Measurements from ENCODE around the gene CIROP.

The CIROP gene

DNA sequence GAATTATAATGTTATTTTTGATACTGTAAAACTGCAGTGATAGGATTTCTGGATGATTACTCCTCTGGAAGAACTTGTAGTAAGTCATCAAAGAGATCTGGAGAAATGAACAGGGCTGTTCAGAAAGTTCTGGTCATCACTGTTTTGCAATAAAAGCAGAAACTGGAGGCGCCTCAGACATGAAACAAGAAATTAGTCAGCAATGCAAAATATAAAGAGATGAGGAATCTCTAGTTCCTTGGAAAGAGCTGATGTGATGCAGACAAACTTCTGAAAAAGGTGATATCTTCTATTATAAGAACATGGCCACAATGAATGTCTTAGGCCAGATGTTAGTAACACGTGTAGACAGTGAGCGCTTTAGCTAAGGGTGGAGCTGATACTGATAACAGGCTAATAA lies 19.3 kb downstream of the CIROP start:
- DNase-seq (ENCODE audit: low spot score in 2 of 2) (no peak), ATAC-seq (ENCODE audit: low read depth) (no peak)
- H3K9me3 Mint-ChIP-seq: no peaks in the 10 kb centered on the region
- no peak overlapping the region for H3K27ac Mint-ChIP-seq
- H3K36me3 Mint-ChIP-seq: peaks cover 33% of the 10 kb centered on the region
- peaks cover 10% of the 10 kb centered on the region for H3K4me1 Mint-ChIP-seq
- no peaks in the 10 kb centered on the region for H3K27me3 Mint-ChIP-seq
- no peak overlapping the region for H3K4me3 Mint-ChIP-seq

DNA sequence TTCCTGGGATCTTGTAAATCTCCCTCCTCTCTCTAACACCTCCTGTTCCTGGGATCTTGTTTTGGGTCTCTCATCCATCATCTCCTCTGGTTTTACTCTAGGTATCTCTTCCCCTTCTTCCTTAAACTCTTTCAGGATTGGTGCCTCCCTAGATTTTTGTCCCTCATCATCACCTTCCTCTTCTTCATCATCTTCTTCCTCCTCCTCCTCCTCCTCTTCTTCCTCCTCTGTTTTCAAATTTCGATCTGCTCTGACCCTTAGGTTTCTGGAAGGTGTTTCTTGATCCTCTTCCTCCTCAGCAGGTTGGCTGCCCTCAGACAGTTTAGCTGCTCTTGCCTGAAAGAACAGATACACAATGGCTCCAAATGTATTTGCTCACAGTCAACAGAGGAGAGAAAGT lies 24.3 kb downstream of the CIROP start:
- no peaks in the 10 kb centered on the region for H3K9me3 Mint-ChIP-seq
- H3K36me3 Mint-ChIP-seq: peaks cover 25% of the 10 kb centered on the region
- DNase-seq (ENCODE audit: low spot score in 2 of 2) (no peak), ATAC-seq (ENCODE audit: low read depth) (no peak)
- H3K27ac Mint-ChIP-seq: peak overlapping the region; percentile 26
- H3K27me3 Mint-ChIP-seq: no peaks in the 10 kb centered on the region
- H3K4me3 Mint-ChIP-seq: no peak overlapping the region
- H3K4me1 Mint-ChIP-seq: peaks cover 3% of the 10 kb centered on the region

GRCh38 chr14:23079716-23080115 lies 25.1 kb downstream of the CIROP start:
- Mint-ChIP-seq H3K9me3 (no peaks in the 10 kb centered on the region), H3K4me1 (peaks cover 3% of the 10 kb centered on the region), H3K27me3 (no peaks in the 10 kb centered on the region), H3K4me3 (no peak overlapping the region), H3K36me3 (peaks cover 25% of the 10 kb centered on the region), H3K27ac (peak overlapping the region; percentile 26)
- DNase-seq (ENCODE audit: low spot score in 2 of 2): no peak
- no peak for ATAC-seq (ENCODE audit: low read depth)

- no peaks in the 10 kb centered on the region for H3K27me3 Mint-ChIP-seq
- ATAC-seq (ENCODE audit: low read depth) (no peak), DNase-seq (ENCODE audit: low spot score in 2 of 2) (no peak)
- no peak overlapping the region for H3K27ac Mint-ChIP-seq
- no peaks in the 10 kb centered on the region for H3K9me3 Mint-ChIP-seq
- peaks cover 28% of the 10 kb centered on the region for H3K36me3 Mint-ChIP-seq
- H3K4me1 Mint-ChIP-seq: peaks cover 3% of the 10 kb centered on the region
- no peak overlapping the region for H3K4me3 Mint-ChIP-seq
These were observed 26.1 kb downstream of the CIROP start for GRCh38 chr14:23078692-23079116.

DNA sequence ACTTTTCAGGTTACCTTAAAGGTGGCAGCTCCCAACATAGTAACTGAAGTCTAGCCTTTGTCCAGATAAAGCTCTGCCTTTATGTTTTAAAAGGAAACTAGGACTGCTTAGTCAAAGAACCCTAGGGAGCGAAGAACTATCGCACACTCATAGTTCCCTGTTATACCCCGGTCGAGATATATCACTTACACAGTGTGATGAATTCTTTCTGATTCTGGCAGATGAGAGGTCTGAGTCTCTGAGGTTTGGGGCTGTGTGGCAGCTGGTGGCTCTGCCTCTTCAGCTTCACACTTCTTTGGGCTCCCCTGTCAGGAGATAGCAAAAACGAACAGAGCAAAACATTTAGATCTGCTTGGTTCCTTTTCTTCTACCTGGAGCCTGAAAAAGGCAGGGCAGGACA lies 26.8 kb downstream of the CIROP start:
- H3K4me1 Mint-ChIP-seq: peaks cover 3% of the 10 kb centered on the region
- no peaks in the 10 kb centered on the region for H3K9me3 Mint-ChIP-seq
- no peaks in the 10 kb centered on the region for H3K27me3 Mint-ChIP-seq
- no peak overlapping the region for H3K4me3 Mint-ChIP-seq
- peaks cover 28% of the 10 kb centered on the region for H3K36me3 Mint-ChIP-seq
- no peak for ATAC-seq (ENCODE audit: low read depth)
- DNase-seq (ENCODE audit: low spot score in 2 of 2): no peak
- H3K27ac Mint-ChIP-seq: no peak overlapping the region

DNA sequence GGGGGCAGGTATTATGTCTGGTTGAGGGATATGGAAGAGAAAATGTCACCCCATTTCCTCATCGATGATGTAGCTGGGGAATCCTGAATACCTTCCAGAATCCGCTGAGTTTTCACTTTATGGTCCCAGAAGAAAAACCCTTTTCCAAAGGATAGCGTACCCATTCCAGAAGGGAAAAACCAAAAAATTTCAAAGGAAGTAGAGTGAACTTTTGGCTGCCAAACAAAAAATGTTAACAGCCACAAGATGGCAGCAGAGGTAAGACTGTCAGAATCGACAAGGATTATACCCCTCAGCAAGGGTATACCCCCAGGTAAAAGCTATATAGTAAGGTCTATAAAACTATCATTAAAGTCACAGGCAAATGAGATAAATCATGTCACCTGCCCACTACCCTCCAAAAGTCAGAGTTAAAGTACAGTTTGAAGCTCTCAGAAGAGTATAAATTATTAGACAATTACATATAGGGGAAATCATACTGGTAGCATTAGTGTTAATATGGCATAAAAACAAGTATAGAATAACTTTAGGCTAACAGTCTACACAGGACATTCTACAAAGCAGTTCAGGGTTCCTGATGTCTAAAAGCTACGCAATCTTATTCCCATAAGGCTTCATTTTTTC lies 27.9 kb downstream of the CIROP start:
- DNase-seq (ENCODE audit: low spot score in 2 of 2): peak in 1 of 2 donors; percentile 42
- peaks cover 28% of the 10 kb centered on the region for H3K36me3 Mint-ChIP-seq
- no peaks in the 10 kb centered on the region for H3K9me3 Mint-ChIP-seq
- H3K27ac Mint-ChIP-seq: peak overlapping the region; percentile 28
- no peak overlapping the region for H3K4me3 Mint-ChIP-seq
- H3K4me1 Mint-ChIP-seq: peaks cover 5% of the 10 kb centered on the region
- peak; percentile 57 for ATAC-seq (ENCODE audit: low read depth)
- no peaks in the 10 kb centered on the region for H3K27me3 Mint-ChIP-seq

DNA sequence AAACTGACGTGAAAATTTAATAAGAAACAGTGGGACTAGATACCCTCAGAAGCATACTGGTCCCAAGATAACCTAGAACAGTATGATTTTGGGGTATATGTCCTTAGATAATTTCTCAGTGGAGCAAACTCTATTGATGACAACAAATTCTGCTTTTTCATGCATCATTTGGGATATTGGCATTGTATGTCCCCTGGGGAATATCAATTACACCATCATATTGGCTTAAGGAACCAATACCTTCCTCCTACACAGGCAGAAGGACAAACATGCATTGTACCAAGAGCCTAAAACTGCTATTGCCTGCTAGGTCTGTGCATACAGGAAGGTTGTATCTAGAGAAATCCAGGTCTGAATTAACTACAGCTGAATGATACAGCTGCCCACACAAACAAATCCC lies 29.9 kb downstream of the CIROP start:
- H3K36me3 Mint-ChIP-seq: peaks cover 15% of the 10 kb centered on the region
- ATAC-seq (ENCODE audit: low read depth): no peak
- no peak overlapping the region for H3K4me3 Mint-ChIP-seq
- H3K9me3 Mint-ChIP-seq: no peaks in the 10 kb centered on the region
- peaks cover 17% of the 10 kb centered on the region for H3K4me1 Mint-ChIP-seq
- H3K27ac Mint-ChIP-seq: no peak overlapping the region
- no peaks in the 10 kb centered on the region for H3K27me3 Mint-ChIP-seq
- DNase-seq (ENCODE audit: low spot score in 2 of 2): no peak

- H3K27ac Mint-ChIP-seq: peak overlapping the region; percentile 60
- peaks cover 11% of the 10 kb centered on the region for H3K36me3 Mint-ChIP-seq
- no peak for ATAC-seq (ENCODE audit: low read depth)
- H3K4me1 Mint-ChIP-seq: peaks cover 24% of the 10 kb centered on the region
- no peaks in the 10 kb centered on the region for H3K9me3 Mint-ChIP-seq
- H3K27me3 Mint-ChIP-seq: no peaks in the 10 kb centered on the region
- H3K4me3 Mint-ChIP-seq: peak overlapping the region; percentile 81
- no peak for DNase-seq (ENCODE audit: low spot score in 2 of 2)
These were observed 32.8 kb downstream of the CIROP start for GRCh38 chr14:23071921-23072539.

DNA sequence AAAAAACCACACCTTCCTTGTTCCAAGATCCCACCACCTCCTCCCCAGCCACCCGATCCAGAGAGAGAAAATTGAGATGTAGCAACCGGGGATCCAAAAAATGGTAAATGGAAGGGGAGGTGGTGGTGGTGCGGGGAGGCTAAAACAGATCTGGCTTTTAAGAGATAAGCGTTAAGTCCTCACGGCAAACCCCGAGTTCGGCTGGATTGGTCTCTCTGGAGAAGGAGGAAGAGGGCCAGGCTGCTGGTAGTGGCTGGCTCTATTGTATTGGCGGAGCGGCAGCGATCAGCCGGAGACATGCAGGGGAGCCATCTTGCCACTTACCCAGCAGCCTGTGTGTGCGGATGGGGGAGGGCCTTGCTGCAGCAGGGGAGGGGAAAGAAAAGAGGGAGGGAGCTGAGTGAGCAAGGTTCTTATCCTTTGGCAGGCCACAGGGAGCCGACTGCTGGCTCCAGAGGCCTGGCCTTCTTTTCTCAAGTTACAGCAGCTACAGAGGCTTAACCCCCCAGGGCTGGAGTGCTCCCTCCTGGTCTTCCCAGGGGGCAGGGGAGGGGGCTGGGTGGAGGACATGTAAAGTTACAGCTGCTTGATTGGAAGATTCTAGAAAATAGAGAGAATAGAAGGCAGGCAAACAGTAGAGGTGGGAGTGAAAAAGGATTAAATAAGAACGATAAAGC lies 33.4 kb downstream of the CIROP start:
- Mint-ChIP-seq H3K9me3 (no peaks in the 10 kb centered on the region), H3K27me3 (no peaks in the 10 kb centered on the region)

GRCh38 chr14:23070262-23071129 lies 34.3 kb downstream of the CIROP start:
- Mint-ChIP-seq H3K4me1 (peaks cover 27% of the 10 kb centered on the region), H3K27me3 (no peaks in the 10 kb centered on the region), H3K36me3 (peaks cover 16% of the 10 kb centered on the region), H3K27ac (peak overlapping the region; percentile 60), H3K4me3 (peak overlapping the region; percentile 81), H3K9me3 (no peaks in the 10 kb centered on the region)
- DNase-seq (ENCODE audit: low spot score in 2 of 2) (no peak), ATAC-seq (ENCODE audit: low read depth) (no peak)

More for the DNA sequence above, 33.4 kb downstream of the CIROP start:
- Mint-ChIP-seq H3K4me1 (peaks cover 24% of the 10 kb centered on the region), H3K27ac (peak overlapping the region; percentile 60), H3K36me3 (peaks cover 11% of the 10 kb centered on the region), H3K4me3 (peak overlapping the region; percentile 81)
- ATAC-seq (ENCODE audit: low read depth): peak; percentile 85
- peak; percentile 46 to 51 for DNase-seq (ENCODE audit: low spot score in 2 of 2)

GRCh38 chr14:23069413-23069806 lies 35.4 kb downstream of the CIROP start:
- ATAC-seq (ENCODE audit: low read depth) (no peak), DNase-seq (ENCODE audit: low spot score in 2 of 2) (no peak)
- Mint-ChIP-seq H3K27me3 (no peaks in the 10 kb centered on the region), H3K4me3 (no peak overlapping the region), H3K36me3 (peaks cover 15% of the 10 kb centered on the region), H3K27ac (no peak overlapping the region), H3K4me1 (peaks cover 27% of the 10 kb centered on the region), H3K9me3 (no peaks in the 10 kb centered on the region)

GRCh38 chr14:23068789-23069412 lies 35.9 kb downstream of the CIROP start:
- H3K4me3 Mint-ChIP-seq: no peak overlapping the region
- ATAC-seq (ENCODE audit: low read depth) (peak; percentile 84), DNase-seq (ENCODE audit: low spot score in 2 of 2) (peak; percentile 66 to 77)
- peak overlapping the region; percentile 26 for H3K27ac Mint-ChIP-seq
- H3K27me3 Mint-ChIP-seq: no peaks in the 10 kb centered on the region
- no peaks in the 10 kb centered on the region for H3K9me3 Mint-ChIP-seq
- peaks cover 18% of the 10 kb centered on the region for H3K36me3 Mint-ChIP-seq
- peaks cover 27% of the 10 kb centered on the region for H3K4me1 Mint-ChIP-seq

DNA sequence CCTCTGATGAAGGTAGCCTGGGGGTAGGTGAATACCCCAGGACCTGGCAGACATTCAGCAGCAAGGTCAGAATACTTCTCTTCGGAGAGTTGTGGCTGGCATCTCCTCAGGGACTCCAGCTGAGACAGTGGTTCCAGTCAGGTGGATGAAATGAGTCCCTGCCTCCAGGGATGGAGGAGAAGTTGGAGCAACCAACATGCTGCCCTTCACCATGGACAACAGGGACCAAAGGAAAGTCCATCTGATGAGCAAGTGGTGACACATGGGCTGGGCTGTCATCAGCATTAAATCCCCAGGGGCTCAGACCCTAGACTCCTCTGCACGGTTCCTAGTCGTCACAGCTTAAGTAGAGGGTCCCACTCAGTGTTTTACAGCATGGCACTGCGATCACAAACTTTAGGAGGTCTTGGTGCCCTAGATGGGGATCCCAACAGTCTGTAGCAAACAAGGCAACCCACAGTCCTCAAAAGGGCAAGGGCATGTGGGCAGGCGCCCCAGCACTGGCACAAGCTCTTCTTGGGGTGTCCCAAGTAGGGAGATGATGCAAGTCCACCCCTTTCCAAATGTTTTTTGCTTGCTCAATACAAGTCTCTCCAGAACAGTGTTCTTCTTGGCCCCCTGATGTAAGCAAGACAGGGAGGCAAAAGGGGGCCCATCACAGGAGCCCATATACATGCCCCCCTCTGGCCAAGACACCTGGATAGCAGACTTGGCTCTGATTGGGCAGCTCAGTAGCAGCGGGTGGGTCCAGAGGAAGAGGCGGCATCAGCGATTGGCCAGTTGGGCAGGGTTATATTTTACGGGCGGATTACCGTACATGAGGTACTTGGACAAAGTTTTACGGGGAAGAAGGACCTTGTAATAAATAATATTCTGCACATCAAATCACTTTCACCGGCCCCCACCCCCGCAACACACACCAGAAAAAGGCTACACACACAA lies 36.7 kb downstream of the CIROP start:
- H3K27me3 Mint-ChIP-seq: no peaks in the 10 kb centered on the region
- peak overlapping the region; percentile 26 for H3K27ac Mint-ChIP-seq
- DNase-seq (ENCODE audit: low spot score in 2 of 2): no peak
- no peak overlapping the region for H3K4me3 Mint-ChIP-seq
- H3K36me3 Mint-ChIP-seq: peaks cover 22% of the 10 kb centered on the region
- no peak for ATAC-seq (ENCODE audit: low read depth)
- peaks cover 30% of the 10 kb centered on the region for H3K4me1 Mint-ChIP-seq
- no peaks in the 10 kb centered on the region for H3K9me3 Mint-ChIP-seq
